Neural cell (in vitro differentiated cells): ENCODE measurements around the gene NAE1. TPM values are rescaled to one million over a fixed set of nuclear protein-coding genes. Genes with fewer than 3 reads are reported as not detected.
"Not testable (repeated sequence)": the region's sequence is repeated elsewhere in the genome, so short reads cannot be mapped to it uniquely, and the experiment has no call there.

ENCODE experiments used
- H2AFZ ChIP-seq: fragments of 200-600, 300-800 bp; sonication (generic), shearing (Covaris generic); 2 replicates; pipeline ENCODE4 v1.6.0; 2014; ENCODE audit warnings: low read depth, mild to moderate bottlenecking, antibody characterized with exemption, low read length, moderate library complexity
- H3F3A ChIP-seq: fragments of 200-600 bp; shearing (Covaris generic); 2 replicates; pipeline ENCODE4 v1.6.1; 2016; ENCODE audit warnings: mild to moderate bottlenecking, moderate library complexity, mixed read lengths, antibody characterized with exemption, low read length; ENCODE audit not compliant: insufficient read depth, poor library complexity, severe bottlenecking
- H3K27ac ChIP-seq: fragments of 200-600, 300-800 bp; sonication (generic), shearing (Covaris generic); 2 replicates; pipeline ENCODE4 v1.5.1; 2014; ENCODE audit warnings: mild to moderate bottlenecking, low read length, moderate library complexity
- H3K27me3 ChIP-seq: fragments of 300-800, 200-600 bp; sonication (generic), shearing (Covaris generic); 2 replicates; pipeline ENCODE4 v1.6.0; 2014; ENCODE audit warnings: mild to moderate bottlenecking, low read depth, low read length, moderate library complexity; ENCODE audit not compliant: insufficient read depth
- H3K36me3 ChIP-seq: fragments of 300-800, 200-600 bp; sonication (generic), shearing (Covaris generic); 2 replicates; pipeline ENCODE4 v1.5.1; 2014; ENCODE audit warnings: mild to moderate bottlenecking, antibody characterized with exemption, low read length, moderate library complexity; ENCODE audit not compliant: insufficient read depth
- H3K4me2 ChIP-seq: fragments of 300-800, 200-600 bp; sonication (generic), shearing (Covaris generic); 2 replicates; pipeline ENCODE4 v1.6.0; 2014; ENCODE audit warnings: mild to moderate bottlenecking, low read length
- H3K4me3 ChIP-seq: fragments of 300-800, 200-600 bp; sonication (generic), shearing (Covaris generic); 2 replicates; pipeline ENCODE4 v1.5.1; 2014; ENCODE audit warnings: mild to moderate bottlenecking, low read length, moderate library complexity
- H3K79me2 ChIP-seq: fragments of 200-600 bp; shearing (Covaris generic); replicated peaks from 2 replicates; pipeline ENCODE4 v1.6.0; 2014; ENCODE audit warnings: mild to moderate bottlenecking, low read length, moderate library complexity; ENCODE audit not compliant: insufficient read depth
- H3K9ac ChIP-seq: fragments of 300-800, 200-600 bp; sonication (generic), shearing (Covaris generic); 2 replicates; pipeline ENCODE4 v1.6.1; 2016; ENCODE audit warnings: mild to moderate bottlenecking, low read length, mixed read lengths
- H3K9me2 ChIP-seq: fragments of 200-600 bp; shearing (Covaris generic); 2 replicates; pipeline ENCODE4 v1.6.1; 2016; ENCODE audit warnings: mild to moderate bottlenecking, low read length, mixed read lengths; ENCODE audit not compliant: insufficient read depth
- H3K9me3 ChIP-seq: fragments of 200-600, 300-800 bp; sonication (generic), shearing (Covaris generic); 2 replicates; pipeline ENCODE4 v1.6.1; 2016; ENCODE audit warnings: mild to moderate bottlenecking, mixed run types, low read length, moderate library complexity, mixed read lengths
- H4K20me1 ChIP-seq: fragments of 200-600 bp; shearing (Covaris generic); 2 replicates; pipeline ENCODE4 v1.6.1; 2016; ENCODE audit warnings: mild to moderate bottlenecking, mixed run types; ENCODE audit not compliant: insufficient read depth
- EP300 ChIP-seq: fragments of 450-650 bp; conservative IDR thresholded peaks from 2 replicates; pipeline ENCODE4 v1.6.1; 2014; ENCODE audit warnings: antibody characterized with exemption, mild to moderate bottlenecking, moderate library complexity; ENCODE audit not compliant: poor library complexity, severe bottlenecking
- EZH2 ChIP-seq: fragments of 200-600, 300-800 bp; shearing (Covaris generic), sonication (generic); IDR thresholded peaks from 2 replicates; pipeline ENCODE4 v1.6.1; 2014; ENCODE audit warnings: antibody characterized with exemption, low read length, borderline replicate concordance, mild to moderate bottlenecking; ENCODE audit not compliant: insufficient read depth, poor library complexity, severe bottlenecking
- MXI1 ChIP-seq: fragments of 450-650 bp; conservative IDR thresholded peaks from 2 replicates; pipeline ENCODE4 v1.6.1; 2014; ENCODE audit warnings: antibody characterized with exemption, mild to moderate bottlenecking; ENCODE audit not compliant: poor library complexity, severe bottlenecking
- POLR2AphosphoS5 ChIP-seq: IDR thresholded peaks from 2 replicates; pipeline ENCODE4 v1.6.1; 2012
- RAD21 ChIP-seq: fragments of 450-650 bp; conservative IDR thresholded peaks from 2 replicates; pipeline ENCODE4 v1.6.1; 2014; ENCODE audit warnings: antibody characterized with exemption, mild to moderate bottlenecking, moderate library complexity
- REST ChIP-seq: IDR thresholded peaks from 2 replicates; pipeline ENCODE4 v1.6.1; 2012; ENCODE audit warnings: borderline replicate concordance
- SMC3 ChIP-seq: fragments of 450-650 bp; conservative IDR thresholded peaks from 2 replicates; pipeline ENCODE4 v1.6.1; 2014; ENCODE audit warnings: antibody characterized with exemption, mild to moderate bottlenecking, moderate library complexity; ENCODE audit not compliant: poor library complexity
- polyA plus RNA-seq: library from polyadenylated mRNA; depleted of rRNA; stranded (reverse); fragments of >200 nt; gene quantifications from 2 replicates; pipeline ENCODE4 v1.2.3, GENCODE V29; 2014
- TF ChIP-seq, protein P1 (sequence below): fragments of 450-650 bp; IDR thresholded peaks from 2 replicates; pipeline ENCODE4 v1.5.1; 2014; ENCODE audit warnings: antibody characterized with exemption, mild to moderate bottlenecking, moderate library complexity; ENCODE audit not compliant: poor library complexity, severe bottlenecking

Gene NAE1
- polyA plus RNA-seq, 1 donor from 2014 or later: 227 TPM

GRCh38 chr16:66871840-66872239, 41.1 kb upstream of the NAE1 start (continued):
- TF ChIP-seq, protein P1, sequence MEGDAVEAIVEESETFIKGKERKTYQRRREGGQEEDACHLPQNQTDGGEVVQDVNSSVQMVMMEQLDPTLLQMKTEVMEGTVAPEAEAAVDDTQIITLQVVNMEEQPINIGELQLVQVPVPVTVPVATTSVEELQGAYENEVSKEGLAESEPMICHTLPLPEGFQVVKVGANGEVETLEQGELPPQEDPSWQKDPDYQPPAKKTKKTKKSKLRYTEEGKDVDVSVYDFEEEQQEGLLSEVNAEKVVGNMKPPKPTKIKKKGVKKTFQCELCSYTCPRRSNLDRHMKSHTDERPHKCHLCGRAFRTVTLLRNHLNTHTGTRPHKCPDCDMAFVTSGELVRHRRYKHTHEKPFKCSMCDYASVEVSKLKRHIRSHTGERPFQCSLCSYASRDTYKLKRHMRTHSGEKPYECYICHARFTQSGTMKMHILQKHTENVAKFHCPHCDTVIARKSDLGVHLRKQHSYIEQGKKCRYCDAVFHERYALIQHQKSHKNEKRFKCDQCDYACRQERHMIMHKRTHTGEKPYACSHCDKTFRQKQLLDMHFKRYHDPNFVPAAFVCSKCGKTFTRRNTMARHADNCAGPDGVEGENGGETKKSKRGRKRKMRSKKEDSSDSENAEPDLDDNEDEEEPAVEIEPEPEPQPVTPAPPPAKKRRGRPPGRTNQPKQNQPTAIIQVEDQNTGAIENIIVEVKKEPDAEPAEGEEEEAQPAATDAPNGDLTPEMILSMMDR: no peak
- TF ChIP-seq SMC3: no peak

DNA sequence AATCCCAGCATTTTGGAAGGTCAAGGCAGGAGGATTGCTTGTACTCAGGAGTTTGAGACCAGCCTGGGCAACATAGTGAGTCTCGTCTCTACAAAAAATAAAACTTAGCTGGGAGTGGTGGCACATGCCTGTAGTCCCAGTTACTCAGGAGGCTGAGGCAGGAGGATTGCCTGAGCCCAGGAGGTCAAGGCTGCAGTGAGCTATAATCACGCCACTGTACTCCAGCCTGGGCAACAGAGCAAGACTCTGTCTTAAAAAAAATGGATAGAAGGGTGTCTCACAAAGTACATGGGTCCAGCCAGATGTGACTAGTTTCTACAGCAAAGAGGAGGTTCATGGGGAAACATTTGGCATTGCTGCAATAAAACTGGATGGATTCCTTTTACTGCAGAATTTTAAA, 40.6 kb upstream of the NAE1 start:
- not testable (repeated sequence) for H3F3A ChIP-seq, H3K27ac ChIP-seq, H3K9me3 ChIP-seq, H3K36me3 ChIP-seq, H4K20me1 ChIP-seq, H2AFZ ChIP-seq, H3K79me2 ChIP-seq, H3K4me3 ChIP-seq, H3K9ac ChIP-seq, H3K4me2 ChIP-seq, H3K9me2 ChIP-seq, H3K27me3 ChIP-seq

DNA sequence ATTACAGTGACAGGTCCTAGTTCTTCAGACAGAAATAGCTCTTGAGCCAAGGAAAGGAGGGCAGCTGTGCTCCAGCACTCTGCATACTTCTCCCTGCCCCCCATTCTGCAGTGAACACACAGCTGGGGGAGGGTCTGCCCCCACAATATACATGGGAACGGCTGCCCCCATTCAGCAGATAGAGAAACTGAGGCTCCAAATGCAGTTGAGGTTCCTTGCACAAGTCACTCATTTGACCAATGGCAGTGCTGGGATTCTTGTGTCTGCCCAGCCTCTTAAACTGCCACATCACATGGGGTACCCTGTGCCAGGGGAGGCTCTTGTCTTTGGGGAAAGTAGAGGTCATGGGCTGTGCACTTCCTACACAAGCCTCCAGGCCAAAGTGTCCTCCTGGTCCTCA, 38.6 kb upstream of the NAE1 start:
- TF ChIP-seq SMC3: no peak
- TF ChIP-seq REST: no peak
- no peak for TF ChIP-seq RAD21
- no peak for TF ChIP-seq POLR2AphosphoS5
- no peak for TF ChIP-seq MXI1
- TF ChIP-seq, protein P1: no peak
- TF ChIP-seq EP300: no peak
- TF ChIP-seq EZH2: no peak
- H3K4me3 ChIP-seq: no peak overlapping the region
- no peaks in the 10 kb centered on the region for H4K20me1 ChIP-seq
- H3K27ac ChIP-seq: no peak overlapping the region
- peaks cover 2% of the 10 kb centered on the region for H3K27me3 ChIP-seq
- H2AFZ ChIP-seq: no peak overlapping the region
- no peaks in the 10 kb centered on the region for H3K9me3 ChIP-seq
- no peaks in the 10 kb centered on the region for H3F3A ChIP-seq
- H3K9me2 ChIP-seq: no peaks in the 10 kb centered on the region
- H3K4me2 ChIP-seq: no peak overlapping the region
- no peaks in the 10 kb centered on the region for H3K36me3 ChIP-seq
- H3K9ac ChIP-seq: no peak overlapping the region
- no peaks in the 10 kb centered on the region for H3K79me2 ChIP-seq
